K562 (cell line): ENCODE data around the gene WDR90. TPM values are rescaled to one million over a fixed set of nuclear protein-coding genes. Genes with fewer than 3 reads are reported as not detected.

Experiments used
- ATF1 ChIP-seq, 2 experiments: fragments of 450-650 bp in 1 of 2; IDR thresholded peaks; 2 replicates each; pipeline ENCODE4 v1.6.1; 2016; ENCODE audit warnings: missing compliant biosample characterization in 1 of 2, missing genetic modification characterization in 1 of 2
- ATF7 ChIP-seq: fragments of 450-650 bp; IDR thresholded peaks from 2 replicates; pipeline ENCODE4 v1.7.1; 2014; ENCODE audit warnings: mild to moderate bottlenecking, moderate library complexity
- BRF1 ChIP-seq: IDR thresholded peaks from 3 replicates; pipeline ENCODE4 v1.6.1; 2011; ENCODE audit warnings: borderline replicate concordance, mild to moderate bottlenecking; ENCODE audit not compliant: insufficient read length; ENCODE audit errors: extremely low read depth
- FOXA3 ChIP-seq, 2 experiments: fragments of 450-650 bp in 1 of 2; sonication (generic) in 1 of 2; formaldehyde crosslinking; IDR thresholded peaks in 1 of 2; conservative IDR thresholded peaks in 1 of 2; 2 replicates each; pipeline versions ENCODE4 v1.4.0 to v1.8.0; 2020 to 2022; ENCODE audit warnings: mild to moderate bottlenecking in 2 of 2, missing genetic modification reagents in 1 of 2
- HNRNPH1 ChIP-seq: fragments of 200-400 bp; formaldehyde crosslinking; optimal IDR thresholded peaks from 2 replicates; pipeline ENCODE3; 2017; ENCODE audit warnings: low read depth, mild to moderate bottlenecking, low read length, moderate library complexity
- JUNB ChIP-seq: fragments of 450-650 bp; formaldehyde crosslinking; conservative IDR thresholded peaks from 2 replicates; pipeline ENCODE4 v1.4.0; 2020; ENCODE audit warnings: mild to moderate bottlenecking
- KDM4B ChIP-seq, 2 experiments: fragments of 450-650 bp in 1 of 2; sonication (generic) in 1 of 2; IDR thresholded peaks; 2 replicates each; pipeline ENCODE4 v1.6.1; 2016 to 2017; ENCODE audit warnings: borderline replicate concordance in 2 of 2, antibody characterized with exemption in 1 of 2, low read depth in 1 of 2, mild to moderate bottlenecking in 1 of 2
- KLF13 ChIP-seq: fragments of 450-650 bp; IDR thresholded peaks from 2 replicates; pipeline ENCODE4 v1.6.1; 2016; ENCODE audit warnings: missing genetic modification characterization, low read depth, mild to moderate bottlenecking, missing compliant biosample characterization, moderate library complexity, borderline replicate concordance
- MEIS2 ChIP-seq: fragments of 450-650 bp; IDR thresholded peaks from 2 replicates; pipeline ENCODE4 v1.6.1; 2014; ENCODE audit warnings: mild to moderate bottlenecking; ENCODE audit not compliant: partially characterized antibody
- SP1 ChIP-seq: sonication (generic); formaldehyde crosslinking; IDR thresholded peaks from 2 replicates; pipeline ENCODE4 v1.8.1; 2022; ENCODE audit warnings: mild to moderate bottlenecking, missing genetic modification reagents
- YY1 ChIP-seq, 3 experiments: IDR thresholded peaks; 2 replicates each; pipeline ENCODE4 v1.6.1; 2011; ENCODE audit warnings: low read length in 2 of 3, mild to moderate bottlenecking in 2 of 3, moderate library complexity in 2 of 3, borderline replicate concordance in 1 of 3, control low read depth in 1 of 3, low read depth in 1 of 3; ENCODE audit not compliant: insufficient read depth in 3 of 3, insufficient replicate concordance in 2 of 3, control insufficient read depth in 1 of 3, insufficient read length in 1 of 3; ENCODE audit errors: extremely low read depth in 1 of 3
- ZNF24 ChIP-seq: fragments of 450-650 bp; IDR thresholded peaks from 2 replicates; pipeline ENCODE4 v1.6.1; 2016
- polyA plus RNA-seq, 8 experiments: library from polyadenylated mRNA; depleted of rRNA in 4 of 8; stranded (reverse) in 5 of 8; unstranded in 3 of 8; fragments of >200 nt; fragmentation: Nextera tagmentation in 2 of 8; fragmentation: Illumina TruSeq in 1 of 8; extraction: Ambion mirVana in 2 of 8; extraction: Trizol in 1 of 8; gene quantifications; 2 replicates each; pipeline versions ENCODE4 v1.2.1 to v1.2.3, GENCODE V29; 2011 to 2014; ENCODE audit warnings: inconsistent platforms in 1 of 8, missing spikeins in 1 of 8
- total RNA-seq, 7 experiments: library from RNA; depleted of rRNA in 6 of 7; stranded (reverse); fragments of >200 nt in 6 of 7; fragmentation: Illumina TruSeq in 2 of 7; extraction: Trizol in 2 of 7; gene quantifications; 2 replicates each; pipeline versions ENCODE4 v1.2.1 to v1.2.3, GENCODE V29; 2011 to 2021; ENCODE audit warnings: low replicate concordance in 1 of 7
- TF ChIP-seq, protein P1 (sequence below): fragments of 250-450 bp; sonication (Bioruptor Pico); IDR thresholded peaks from 2 replicates; pipeline ENCODE4 v1.4.0; 2020; ENCODE audit warnings: mild to moderate bottlenecking, moderate library complexity
- TF ChIP-seq, protein P2 (sequence below): fragments of 200-800 bp; sonication (Bioruptor generic); IDR thresholded peaks from 2 replicates; pipeline ENCODE4 v1.6.1; 2017; ENCODE audit warnings: missing genetic modification characterization, missing compliant biosample characterization

WDR90 gene
- total and polyA plus RNA-seq, 9 of the 15 experiments (the other 6 are each of a cell fraction or from before 2014, with no cell fraction given) = 0.44 to 12.6 (median 3.3) TPM

DNA sequence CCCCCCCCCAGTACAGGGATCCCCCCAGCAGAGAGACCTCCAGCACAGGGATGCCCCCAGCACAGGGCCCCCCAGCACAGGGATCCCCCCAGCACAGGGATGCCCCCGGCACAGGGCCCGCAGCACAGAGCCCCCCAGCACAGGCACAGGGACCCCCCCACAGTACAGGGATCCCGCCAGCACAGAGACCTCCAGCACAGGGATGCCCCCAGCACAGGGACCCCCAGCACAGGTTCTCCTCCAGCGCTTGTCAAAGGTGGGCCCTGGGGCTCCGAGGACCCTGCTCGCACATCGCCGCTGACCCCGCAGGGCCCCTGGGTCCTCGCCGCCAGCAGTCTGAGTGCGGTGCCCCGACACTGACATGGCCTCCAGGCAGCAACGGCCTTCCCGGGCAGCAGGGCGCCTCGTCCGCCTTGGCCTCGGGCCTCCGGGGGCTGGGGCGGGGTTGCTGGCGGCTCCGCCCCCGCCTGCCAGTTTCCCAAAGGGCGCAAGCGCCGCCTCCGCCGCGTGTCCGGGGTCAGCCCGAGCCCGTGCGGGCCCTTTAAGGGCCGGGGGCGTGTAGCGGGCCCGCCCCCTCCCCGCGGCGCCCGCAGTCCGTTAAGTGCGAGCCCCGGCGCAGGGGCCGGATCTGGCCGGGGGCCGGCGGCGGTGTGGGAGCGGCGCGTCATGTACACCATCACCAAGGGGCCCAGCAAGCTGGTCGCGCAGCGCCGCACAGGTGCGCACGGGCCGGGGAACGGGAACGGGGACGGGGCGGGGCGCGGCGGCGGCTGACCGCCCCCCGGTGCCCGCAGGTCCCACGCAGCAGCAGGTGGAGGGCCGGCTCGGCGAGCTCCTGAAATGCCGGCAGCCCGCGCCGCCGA is 7.6 kb upstream of the WDR90 start, which contains the start of gene MCRIP2 (continued):
- TF ChIP-seq, protein P1, sequence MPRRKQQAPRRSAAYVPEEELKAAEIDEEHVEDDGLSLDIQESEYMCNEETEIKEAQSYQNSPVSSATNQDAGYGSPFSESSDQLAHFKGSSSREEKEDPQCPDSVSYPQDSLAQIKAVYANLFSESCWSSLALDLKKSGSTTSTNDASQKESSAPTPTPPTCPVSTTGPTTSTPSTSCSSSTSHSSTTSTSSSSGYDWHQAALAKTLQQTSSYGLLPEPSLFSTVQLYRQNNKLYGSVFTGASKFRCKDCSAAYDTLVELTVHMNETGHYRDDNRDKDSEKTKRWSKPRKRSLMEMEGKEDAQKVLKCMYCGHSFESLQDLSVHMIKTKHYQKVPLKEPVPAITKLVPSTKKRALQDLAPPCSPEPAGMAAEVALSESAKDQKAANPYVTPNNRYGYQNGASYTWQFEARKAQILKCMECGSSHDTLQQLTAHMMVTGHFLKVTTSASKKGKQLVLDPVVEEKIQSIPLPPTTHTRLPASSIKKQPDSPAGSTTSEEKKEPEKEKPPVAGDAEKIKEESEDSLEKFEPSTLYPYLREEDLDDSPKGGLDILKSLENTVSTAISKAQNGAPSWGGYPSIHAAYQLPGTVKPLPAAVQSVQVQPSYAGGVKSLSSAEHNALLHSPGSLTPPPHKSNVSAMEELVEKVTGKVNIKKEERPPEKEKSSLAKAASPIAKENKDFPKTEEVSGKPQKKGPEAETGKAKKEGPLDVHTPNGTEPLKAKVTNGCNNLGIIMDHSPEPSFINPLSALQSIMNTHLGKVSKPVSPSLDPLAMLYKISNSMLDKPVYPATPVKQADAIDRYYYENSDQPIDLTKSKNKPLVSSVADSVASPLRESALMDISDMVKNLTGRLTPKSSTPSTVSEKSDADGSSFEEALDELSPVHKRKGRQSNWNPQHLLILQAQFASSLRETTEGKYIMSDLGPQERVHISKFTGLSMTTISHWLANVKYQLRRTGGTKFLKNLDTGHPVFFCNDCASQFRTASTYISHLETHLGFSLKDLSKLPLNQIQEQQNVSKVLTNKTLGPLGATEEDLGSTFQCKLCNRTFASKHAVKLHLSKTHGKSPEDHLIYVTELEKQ = no peak
- TF ChIP-seq FOXA3 (CRISPR knock-in tag; conservative IDR thresholded peaks at IDR 0.05 in 1 of 2, IDR thresholded peaks at IDR 0.05 in 1 of 2) = peak in 1 of 2 experiments; percentile 47; a peak in 1 of 4 replicates
- TF ChIP-seq, protein P2, sequence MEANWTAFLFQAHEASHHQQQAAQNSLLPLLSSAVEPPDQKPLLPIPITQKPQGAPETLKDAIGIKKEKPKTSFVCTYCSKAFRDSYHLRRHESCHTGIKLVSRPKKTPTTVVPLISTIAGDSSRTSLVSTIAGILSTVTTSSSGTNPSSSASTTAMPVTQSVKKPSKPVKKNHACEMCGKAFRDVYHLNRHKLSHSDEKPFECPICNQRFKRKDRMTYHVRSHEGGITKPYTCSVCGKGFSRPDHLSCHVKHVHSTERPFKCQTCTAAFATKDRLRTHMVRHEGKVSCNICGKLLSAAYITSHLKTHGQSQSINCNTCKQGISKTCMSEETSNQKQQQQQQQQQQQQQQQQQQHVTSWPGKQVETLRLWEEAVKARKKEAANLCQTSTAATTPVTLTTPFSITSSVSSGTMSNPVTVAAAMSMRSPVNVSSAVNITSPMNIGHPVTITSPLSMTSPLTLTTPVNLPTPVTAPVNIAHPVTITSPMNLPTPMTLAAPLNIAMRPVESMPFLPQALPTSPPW (CRISPR knock-in tag) = peak; percentile 86
- no peak for TF ChIP-seq JUNB (CRISPR knock-in tag)
- no peak for TF ChIP-seq ZNF24
- no peak for TF ChIP-seq HNRNPH1
- peak; percentile 68 for TF ChIP-seq ATF7
- peak; percentile 34 for TF ChIP-seq MEIS2
- TF ChIP-seq KLF13 = peak; percentile 95
- peak; percentile 45; the same call in 1 of the 2 replicates for TF ChIP-seq SP1 (CRISPR knock-in tag)
- TF ChIP-seq YY1 (IDR thresholded peaks at IDR 0.05; ENCODE audit: borderline replicate concordance in 1 of 3, control insufficient read depth in 1 of 3, extremely low read depth in 1 of 3, insufficient read depth in 3 of 3, insufficient read length in 1 of 3, insufficient replicate concordance in 2 of 3, low read depth in 1 of 3, low read length in 2 of 3) = peak; percentile 31 to 84 (median 78)
- TF ChIP-seq BRF1 = no peak
- 0 out of 4 replicates have a peak, but pooled peaks of 1 of the 2 experiments have one; percentile 45 for TF ChIP-seq KDM4B (IDR thresholded peaks at IDR 0.05; ENCODE audit: borderline replicate concordance in 2 of 2, low read depth in 1 of 2)
- TF ChIP-seq ATF1 (CRISPR knock-in tag; IDR thresholded peaks at IDR 0.05) = no peak
- TF ChIP-seq ATF1 (tag; IDR thresholded peaks at IDR 0.05) = no peak; the same call in 1 of the 2 replicates
